GM18520 (cell line): Measurements from ENCODE around the gene CLDN4.
"Not testable (repeated sequence)": the region's sequence is repeated elsewhere in the genome, so short reads cannot be mapped to it uniquely, and the experiment has no call there.

ENCODE experiments used
- ATAC-seq: cut with Tn5 transposase; IDR thresholded peaks from one replicate; pipeline ENCODE4 v1.9.1; 2021; ENCODE audit not compliant: unreplicated experiment

Gene CLDN4, protein sequence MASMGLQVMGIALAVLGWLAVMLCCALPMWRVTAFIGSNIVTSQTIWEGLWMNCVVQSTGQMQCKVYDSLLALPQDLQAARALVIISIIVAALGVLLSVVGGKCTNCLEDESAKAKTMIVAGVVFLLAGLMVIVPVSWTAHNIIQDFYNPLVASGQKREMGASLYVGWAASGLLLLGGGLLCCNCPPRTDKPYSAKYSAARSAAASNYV

DNA sequence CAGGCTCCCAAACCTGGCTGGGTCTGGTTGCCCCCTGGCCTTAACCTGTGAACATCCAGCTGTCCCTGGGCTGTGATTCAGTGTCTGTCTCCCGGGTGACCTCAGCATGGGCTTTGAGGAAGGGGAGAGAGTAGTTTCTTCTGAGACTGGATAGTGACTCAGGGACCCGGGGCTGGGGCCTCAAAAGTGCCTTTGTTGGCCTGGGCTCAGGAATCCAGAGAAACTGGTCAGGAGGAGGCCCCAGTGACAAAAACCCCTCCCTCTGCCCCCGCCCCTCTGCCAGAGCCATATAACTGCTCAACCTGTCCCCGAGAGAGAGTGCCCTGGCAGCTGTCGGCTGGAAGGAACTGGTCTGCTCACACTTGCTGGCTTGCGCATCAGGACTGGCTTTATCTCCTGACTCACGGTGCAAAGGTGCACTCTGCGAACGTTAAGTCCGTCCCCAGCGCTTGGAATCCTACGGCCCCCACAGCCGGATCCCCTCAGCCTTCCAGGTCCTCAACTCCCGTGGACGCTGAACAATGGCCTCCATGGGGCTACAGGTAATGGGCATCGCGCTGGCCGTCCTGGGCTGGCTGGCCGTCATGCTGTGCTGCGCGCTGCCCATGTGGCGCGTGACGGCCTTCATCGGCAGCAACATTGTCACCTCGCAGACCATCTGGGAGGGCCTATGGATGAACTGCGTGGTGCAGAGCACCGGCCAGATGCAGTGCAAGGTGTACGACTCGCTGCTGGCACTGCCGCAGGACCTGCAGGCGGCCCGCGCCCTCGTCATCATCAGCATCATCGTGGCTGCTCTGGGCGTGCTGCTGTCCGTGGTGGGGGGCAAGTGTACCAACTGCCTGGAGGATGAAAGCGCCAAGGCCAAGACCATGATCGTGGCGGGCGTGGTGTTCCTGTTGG lies at the start of gene CLDN4:
Gene CLDN4 (plus strand): TSS at position 316 of the 903 bp plus-strand sequence. CDS start 206 bp downstream, at position 522.
- no peak for ATAC-seq

DNA sequence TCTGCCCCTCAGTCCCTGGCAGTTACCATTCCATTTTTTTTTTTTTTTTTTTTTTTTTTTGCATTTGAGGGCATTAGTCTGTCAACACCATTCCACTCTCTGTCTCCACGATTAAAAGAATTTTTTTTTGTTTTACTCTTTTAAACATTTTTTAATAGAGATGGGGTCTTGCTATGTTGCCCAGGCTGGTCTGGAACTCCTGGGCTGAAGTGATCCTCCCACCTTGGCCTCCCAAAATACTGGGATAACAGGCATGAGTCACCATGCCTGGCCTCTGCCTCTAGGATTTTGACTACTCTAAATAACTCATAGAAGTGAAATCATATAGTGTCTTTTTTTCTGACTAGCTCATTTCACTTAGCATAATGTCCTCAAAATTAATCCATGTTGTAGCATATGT lies 44.2 kb upstream of the CLDN4 start:
- ATAC-seq, result no peak

DNA sequence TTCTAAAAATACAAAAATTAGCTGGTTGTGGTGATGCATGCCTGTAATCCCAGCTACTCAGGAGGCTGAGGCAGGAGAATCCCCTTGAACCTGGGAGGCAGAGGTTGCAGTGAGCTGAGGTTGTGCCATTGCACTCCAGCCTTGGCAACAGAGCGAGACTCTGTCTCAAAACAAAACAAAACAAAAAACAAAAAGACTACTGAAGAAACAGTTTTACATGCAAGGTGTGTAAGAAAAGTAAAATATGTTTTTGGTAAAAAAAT lies 43.1 kb upstream of the CLDN4 start:
- ATAC-seq, result not testable (repeated sequence)

DNA sequence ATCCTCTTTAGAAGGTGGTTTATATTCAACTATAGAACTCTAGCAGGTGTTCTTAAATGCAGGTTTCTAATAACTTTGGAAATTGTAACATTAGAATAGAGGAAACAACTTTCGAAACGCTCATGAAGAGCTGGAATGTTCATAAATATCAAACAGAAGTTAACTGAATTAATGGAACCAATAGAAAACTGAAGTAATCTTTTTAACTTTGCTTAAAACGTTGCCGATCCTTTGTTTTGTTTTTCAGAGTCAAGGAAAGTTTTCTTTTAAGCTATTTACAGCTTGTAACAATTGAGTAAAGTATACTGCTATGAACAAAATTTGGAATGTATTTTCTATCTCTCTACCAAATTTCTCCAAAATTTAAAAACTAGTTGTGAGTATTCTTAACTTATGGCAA lies 41.7 kb upstream of the CLDN4 start:
- ATAC-seq, result no peak

DNA sequence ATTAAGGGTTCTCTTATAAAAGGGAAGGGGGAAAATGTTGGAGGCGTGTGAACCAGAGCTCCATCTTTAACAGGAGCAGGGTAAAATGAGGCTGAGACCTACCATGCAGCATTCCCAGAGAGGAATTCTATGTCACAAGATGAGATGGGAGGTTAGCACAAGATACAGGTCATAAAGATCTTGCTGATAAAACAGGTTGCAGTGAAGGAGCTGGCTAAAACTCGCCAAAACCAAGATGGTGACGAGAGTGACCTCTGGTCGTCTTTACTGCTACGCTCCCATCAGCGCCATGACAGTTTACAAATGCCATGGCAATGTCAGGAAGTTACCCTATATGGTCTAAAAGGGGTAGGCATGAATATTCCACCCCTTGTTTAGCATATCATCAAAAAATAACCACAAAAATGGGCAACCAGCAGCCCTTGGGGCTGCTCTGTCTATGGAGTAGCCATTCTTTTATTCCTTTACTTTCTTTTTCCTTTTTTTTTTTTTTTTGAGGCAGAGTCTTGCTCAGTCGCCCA lies 39.6 kb upstream of the CLDN4 start:
- ATAC-seq, result not testable (repeated sequence)

DNA sequence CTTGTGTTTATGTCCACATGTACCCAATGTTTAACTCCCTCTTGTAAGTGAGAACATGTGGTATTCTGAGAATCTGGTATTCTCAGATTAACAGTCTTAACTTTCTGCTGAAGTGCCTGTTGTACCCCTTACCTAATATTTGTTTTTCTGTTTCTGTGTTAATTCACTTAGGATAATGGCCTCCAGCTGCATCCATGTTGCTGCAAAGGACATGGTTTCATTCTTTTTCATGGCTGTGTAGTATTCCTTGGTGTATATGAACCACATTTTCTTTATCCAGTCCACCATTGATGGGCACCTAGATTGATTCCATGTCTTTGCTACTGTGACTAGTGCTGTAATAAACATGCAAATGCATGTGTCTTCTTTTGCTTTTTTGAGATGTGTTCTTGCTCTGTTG lies 35.6 kb upstream of the CLDN4 start:
- not testable (repeated sequence) for ATAC-seq

DNA sequence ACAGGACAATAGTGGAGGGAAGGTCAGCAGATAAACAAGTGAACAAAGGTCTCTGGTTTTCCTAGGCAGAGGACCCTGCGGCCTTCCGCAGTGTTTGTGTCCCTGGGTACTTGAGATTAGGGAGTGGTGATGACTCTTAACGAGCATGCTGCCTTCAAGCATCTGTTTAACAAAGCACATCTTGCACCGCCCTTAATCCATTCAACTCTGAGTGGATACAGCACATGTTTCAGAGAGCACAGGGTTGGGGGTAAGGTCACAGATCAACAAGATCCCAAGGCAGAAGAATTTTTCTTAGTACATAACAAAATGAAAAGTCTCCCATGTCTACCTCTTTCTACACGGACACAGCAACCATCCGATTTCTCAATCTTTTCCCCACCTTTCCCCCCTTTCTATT lies 34.1 kb upstream of the CLDN4 start:
- not testable (repeated sequence) for ATAC-seq

DNA sequence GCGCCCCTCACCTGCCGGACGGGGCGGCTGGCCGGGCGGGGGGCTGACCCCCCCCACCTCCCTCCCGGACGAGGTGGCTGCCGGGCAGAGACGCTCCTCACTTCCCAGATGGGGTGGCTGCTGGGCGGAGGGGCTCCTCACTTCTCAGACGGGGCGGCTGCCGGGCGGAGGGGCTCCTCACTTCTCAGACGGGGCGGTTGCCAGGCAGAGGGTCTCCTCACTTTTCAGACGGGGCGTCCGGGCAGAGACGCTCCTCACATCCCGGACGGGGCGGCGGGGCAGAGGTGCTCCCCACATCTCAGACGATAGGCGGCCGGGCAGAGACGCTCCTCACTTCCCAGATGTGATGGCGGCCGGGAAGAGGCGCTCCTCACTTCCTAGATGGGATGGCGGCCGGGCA lies 33.6 kb upstream of the CLDN4 start:
- not testable (repeated sequence) for ATAC-seq

DNA sequence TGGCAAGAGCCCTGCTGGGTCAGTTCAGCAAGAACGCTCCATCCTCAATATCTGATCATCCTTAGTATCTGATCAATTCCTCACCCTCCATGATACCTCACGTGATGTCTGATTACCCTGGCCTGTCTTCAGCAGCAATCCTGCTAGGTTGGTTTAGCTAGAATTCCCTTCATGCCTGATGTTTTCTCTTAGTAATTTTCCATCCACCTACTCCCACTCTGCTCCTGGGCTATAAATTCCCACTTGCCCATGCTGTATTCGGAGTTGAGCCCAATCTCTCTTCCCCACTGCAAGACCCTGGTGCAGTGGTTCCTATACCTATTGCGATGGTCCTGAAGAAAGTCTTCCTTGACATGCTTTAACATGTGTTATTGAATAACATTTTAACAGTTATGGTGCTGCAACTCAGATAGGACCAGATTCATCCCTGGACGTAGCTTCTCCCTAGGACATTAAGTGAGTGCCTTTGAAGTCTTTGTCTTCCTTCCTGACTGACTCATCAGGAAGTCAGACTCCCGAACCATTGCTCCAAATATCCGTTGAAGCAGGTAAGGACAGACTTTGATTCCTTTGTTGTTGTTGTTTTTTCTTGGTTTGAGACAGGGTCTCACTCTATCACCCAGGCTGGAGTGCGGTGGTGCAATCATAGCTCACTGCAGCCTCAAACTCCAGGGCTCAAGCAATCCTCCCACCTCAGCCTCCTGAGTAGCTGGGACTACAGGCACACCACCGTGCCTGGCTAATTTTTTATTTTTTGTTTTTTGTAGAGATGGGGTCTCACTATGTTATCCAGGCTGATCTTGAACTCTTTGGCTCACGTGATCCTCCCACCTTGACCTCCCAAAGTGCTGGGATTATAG lies 31.3 kb upstream of the CLDN4 start:
- no peak for ATAC-seq

DNA sequence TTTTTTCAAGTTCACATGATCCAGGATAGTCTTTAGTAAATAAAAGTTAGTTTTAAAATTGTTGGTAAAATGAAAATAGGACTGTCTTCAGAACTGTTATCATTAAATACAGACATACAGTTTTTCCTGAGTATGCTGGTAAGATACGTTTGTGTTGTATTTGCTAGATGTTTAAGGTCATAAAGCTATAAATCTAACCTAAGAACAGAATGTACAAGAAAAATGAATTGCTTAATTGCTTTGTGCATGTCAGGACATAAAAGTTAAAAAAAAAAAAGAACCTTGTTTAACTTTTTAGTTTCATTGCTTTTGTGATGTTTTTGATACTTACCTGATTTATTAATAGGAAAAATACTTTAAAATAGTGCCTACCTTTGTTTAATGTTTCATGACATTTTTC lies 29.2 kb upstream of the CLDN4 start:
- no peak for ATAC-seq

DNA sequence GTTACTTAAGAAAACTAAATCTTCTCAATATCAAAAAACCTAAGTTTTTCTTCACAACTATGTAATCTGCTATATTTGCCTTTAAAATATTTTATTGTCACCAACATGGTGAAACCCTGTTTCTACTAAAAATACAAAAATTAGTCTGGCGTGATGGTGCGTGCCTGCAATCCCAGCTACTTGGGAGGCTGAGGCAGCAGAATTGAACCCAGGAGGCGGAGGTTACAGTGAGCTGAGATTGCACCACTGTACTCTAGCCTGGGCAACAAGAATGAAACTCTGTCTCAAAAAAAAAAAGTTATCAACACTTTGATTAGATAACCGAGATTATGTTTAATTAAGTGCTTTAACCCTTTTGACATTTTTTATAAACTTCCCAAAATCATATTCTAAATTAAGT lies 28.3 kb upstream of the CLDN4 start:
- no peak for ATAC-seq

DNA sequence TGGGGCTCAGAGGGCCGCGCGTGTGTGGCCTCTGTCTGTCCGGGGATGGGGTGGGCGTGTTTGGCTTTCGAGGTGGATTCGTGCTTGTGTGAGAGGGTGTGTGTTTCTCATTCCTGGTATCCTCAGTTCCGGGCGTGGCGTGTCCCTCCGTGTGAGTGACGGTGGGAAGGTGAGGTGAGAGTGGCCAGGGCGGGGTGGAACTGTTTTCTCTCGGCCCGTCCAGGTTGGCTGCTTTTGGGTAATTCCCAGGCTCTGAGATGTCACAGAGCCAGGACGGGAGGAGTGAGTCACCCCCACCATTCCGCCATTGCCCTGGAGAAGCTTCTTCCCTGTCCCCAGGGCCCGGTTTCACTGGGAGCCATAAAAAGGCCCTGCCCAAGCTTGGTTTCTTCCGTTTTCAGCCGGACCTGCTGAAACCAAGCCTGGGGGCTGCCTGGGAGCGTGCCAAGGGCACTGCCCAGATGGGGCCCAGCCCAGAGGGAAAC lies 21.3 kb upstream of the CLDN4 start:
- ATAC-seq, result no peak

DNA sequence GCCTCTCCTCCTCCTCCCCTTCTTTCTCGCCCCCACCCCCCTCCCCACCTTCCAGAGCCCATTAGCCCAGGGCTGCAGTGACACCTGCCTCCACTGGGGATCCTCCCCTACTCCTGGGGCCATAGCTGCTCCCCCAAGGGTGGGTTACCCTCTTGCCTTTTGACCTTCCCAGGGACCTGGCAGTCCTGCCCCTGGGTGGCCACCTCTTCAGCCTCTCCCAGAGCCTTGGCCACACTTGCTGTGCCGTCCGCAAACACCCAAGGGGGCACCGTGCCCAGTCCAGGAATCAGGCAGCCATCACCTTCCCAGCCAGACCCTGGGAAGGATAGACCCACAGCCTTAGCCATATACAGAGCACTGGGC lies 19.8 kb upstream of the CLDN4 start:
- no peak for ATAC-seq

DNA sequence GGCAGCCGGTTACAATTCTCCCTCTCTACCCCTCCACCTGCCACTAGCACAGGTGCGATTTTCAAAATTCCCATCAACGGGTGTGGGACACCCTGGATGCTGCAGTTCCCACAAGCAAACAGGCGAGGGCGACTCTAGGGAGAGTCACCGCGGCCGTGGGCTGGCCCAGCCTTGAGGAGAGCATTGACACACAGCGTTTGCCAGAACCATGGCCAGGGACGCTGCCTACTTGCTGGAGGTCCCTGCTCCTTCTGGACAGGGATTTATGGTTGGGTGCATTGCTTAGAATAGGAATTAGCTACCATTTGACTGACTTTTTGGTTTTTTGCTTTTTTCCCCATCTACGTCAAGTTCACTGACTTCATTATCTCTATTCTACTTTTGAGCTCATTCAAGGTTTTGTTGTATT lies 19.0 kb upstream of the CLDN4 start:
- no peak for ATAC-seq

DNA sequence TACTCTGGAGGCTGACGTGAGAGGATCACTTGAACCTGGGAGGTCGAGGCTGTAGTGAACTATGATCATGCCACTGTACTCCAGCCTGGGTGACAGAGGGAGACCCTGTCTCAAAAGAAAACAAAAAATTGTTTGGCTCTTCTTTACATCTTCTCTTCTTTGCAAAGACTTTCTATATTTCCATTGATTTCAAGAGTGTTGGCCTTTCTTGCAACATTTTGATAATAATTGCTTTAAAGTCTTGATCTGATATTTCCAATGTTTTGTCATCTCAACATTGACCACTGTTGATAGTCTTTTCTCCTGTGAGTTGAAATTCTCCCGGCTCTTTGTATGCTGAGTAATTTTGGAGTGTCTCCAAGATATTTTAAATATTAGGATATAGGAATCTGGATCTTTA lies 17.8 kb upstream of the CLDN4 start:
- ATAC-seq, result no peak

DNA sequence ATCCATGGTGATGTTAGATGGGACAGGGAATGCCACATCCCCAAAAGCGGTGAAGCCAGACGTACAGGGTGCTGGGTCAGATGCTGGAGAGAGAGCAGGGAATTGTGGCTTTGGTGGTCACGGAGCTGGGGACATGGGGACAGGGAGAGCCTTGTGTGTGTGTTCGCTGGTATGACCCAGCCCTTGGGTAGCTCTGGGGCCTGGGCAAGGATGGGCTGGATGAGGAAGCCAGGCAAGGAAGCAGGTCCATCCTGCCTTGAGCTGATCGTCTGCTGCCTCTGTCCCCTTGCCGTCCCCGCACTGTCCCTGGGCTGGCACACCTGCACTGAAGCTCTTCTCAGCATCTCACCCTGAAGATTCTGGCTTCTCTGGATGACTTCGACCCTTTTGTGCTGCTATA lies 15.4 kb upstream of the CLDN4 start:
- ATAC-seq, result no peak

DNA sequence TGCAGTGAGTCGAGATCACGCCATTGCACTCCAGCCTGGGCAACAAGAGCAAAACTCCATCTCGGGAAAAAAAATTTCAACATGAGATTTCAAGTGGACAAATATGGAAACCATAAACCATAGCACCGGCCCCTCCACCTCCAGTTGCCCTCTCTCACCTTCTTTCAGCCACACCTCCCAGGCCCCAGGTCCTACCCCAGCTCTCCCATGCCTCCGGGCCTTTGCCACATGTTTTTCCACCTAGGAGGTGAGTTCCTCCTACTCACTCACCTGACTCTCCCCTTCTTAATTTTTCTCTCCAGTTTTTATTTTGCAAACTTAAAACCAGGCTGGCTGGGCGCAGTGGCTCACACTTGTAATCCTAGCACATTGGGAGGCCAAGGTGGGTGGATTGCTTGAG lies 13.7 kb upstream of the CLDN4 start:
- ATAC-seq, result no peak

DNA sequence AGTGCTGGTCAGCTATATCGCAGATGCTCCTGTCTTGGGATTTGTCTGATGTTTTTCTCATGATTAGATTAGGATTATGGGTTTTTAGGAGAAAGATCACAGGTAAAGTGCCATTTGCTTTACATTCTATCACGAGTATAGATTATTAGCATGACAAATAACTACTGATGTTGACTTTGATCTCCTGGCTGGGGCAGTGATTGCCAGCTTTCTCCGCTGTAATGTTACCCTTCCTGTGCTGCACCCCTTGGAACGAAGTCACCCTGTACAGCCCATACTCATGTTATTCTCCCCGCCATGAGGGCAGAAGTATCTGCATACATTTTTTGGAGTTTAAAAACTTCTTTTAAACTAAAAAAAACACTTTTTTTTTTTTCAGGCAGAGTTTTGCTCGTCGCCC lies 10.8 kb upstream of the CLDN4 start:
- ATAC-seq, result no peak

DNA sequence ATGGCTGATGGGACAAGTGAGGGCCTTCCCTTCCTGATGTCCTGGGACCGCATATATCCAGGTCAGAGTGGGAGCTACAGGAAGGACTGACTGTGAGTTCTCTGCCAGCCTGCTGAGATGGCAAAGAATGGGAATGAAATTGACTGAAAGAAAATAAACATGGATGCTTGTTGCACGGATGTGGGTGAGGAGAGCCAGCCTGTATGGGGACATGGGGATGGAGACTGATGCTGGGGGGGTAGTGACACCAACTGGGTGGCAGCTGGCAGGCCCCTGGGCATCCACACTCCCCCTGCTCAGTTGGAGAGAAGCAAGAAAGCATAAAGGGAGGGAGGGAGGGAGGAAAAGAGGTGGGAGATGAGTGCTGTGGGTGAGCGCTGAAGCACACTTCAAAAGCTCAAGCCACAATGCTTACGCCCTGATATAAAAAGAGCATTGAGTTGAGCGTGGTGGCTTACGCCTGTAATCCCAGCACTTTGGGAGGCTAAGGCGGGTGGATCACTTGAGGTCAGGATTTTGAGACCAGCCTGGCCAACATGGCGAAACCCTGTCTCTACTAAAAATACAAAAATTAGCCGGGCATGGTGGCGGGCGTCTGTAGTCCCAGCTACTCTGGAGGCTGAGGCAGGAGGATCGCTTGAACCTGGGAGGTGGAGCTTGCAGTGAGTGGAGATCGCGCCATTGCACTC lies 9.1 kb upstream of the CLDN4 start:
- not testable (repeated sequence) for ATAC-seq

DNA sequence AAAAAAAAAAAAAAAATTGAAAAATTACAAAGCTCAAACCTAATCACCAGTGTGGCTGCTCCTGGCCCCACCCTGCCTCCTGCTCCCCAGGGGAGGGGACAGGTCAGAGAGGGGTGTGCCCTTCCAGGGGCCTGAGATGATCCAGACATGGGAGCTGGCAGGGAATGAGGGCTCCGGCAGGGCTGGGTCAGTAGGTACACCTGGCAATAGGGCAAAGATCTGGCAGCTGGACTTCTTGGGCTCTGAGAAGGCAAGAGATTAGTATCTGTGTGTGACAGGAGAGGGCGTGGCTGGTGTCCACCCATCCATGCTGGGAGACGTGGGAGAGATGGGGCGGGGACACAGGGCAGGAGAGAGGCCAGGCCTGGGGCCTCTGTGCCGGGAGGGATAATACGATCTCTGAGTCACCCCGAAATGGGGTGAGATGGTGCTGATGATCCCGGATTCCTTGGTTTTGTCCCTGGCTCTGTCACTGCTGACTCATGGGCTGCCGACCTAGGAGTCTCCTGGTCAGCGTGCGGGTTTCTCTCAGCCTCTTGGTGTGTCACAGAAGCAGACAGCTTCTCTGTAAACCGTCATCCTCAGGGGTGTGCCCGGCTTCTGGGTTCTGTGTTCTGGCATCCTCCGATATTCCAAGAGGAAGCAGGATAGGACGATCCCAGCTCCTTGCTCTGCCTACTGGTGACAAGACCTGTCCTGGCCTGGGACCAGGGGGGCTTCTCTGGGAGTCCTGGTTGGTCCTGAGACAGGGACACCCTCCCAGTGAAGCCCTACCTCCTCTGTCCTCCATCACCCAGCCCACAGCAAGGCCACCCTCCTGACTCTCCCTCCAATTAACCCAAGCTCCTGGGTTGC lies 8.2 kb upstream of the CLDN4 start:
- ATAC-seq, result no peak
